ENCODE results near the gene KHNYN.
"Not testable (repeated sequence)": the region's sequence is repeated elsewhere in the genome, so short reads cannot be mapped to it uniquely, and the experiment has no call there.

Gene KHNYN

DNA sequence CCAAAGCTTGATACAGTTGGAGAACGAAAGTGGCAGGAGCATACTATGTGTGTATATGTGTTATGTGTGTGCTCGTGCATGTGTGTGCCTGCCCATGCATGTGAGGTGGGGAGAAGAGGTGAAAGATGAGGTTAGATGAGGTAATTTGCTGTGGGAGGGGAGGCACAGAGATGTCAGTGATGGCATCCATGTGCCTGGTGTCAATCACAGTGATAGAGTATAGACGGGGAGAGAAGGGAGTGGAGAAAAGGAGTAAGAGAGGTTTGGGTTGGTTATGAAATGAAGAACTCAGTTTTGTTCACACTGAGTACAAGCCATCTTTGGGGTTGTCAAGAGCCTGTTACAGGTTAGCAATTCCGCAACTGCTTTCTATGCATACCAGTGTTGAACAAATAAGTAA is 45.6 kb upstream of the KHNYN start:
- Histone ChIP-seq H3K27me3 (ENCODE audit: insufficient read depth, low read length, poor library complexity, severe bottlenecking) (no peaks in the 10 kb centered on the region), H3F3A (ENCODE audit: low read depth) (no peaks in the 10 kb centered on the region), H3K9me2 (replicated peaks; ENCODE audit: low read depth, low read length) (no peaks in the 10 kb centered on the region), H3K9ac (ENCODE audit: low read depth, low read length, poor library complexity, severe bottlenecking) (no peak overlapping the region), H3K9me3 (ENCODE audit: insufficient read depth, low read depth, low read length) (no peaks in the 10 kb centered on the region), H3K4me1 (ENCODE audit: insufficient read depth, low read length, poor library complexity, severe bottlenecking) (no peaks in the 10 kb centered on the region), H3K4me2 (ENCODE audit: low read depth, low read length, poor library complexity, severe bottlenecking) (no peak overlapping the region), H3K4me3 (ENCODE audit: low read length, poor library complexity, severe bottlenecking) (no peak overlapping the region), H3K36me3 (ENCODE audit: insufficient read depth, low read length) (no peaks in the 10 kb centered on the region), H2AFZ (ENCODE audit: low read length) (no peak overlapping the region), H4K20me1 (ENCODE audit: insufficient read depth, low read length, poor library complexity, severe bottlenecking) (no peaks in the 10 kb centered on the region), H3K79me2 (ENCODE audit: insufficient read depth, low read length) (no peaks in the 10 kb centered on the region)
- no peak for TF ChIP-seq EZH2phosphoT487 (IDR thresholded peaks at IDR 0.05; ENCODE audit: borderline replicate concordance)
- TF ChIP-seq, protein P1, sequence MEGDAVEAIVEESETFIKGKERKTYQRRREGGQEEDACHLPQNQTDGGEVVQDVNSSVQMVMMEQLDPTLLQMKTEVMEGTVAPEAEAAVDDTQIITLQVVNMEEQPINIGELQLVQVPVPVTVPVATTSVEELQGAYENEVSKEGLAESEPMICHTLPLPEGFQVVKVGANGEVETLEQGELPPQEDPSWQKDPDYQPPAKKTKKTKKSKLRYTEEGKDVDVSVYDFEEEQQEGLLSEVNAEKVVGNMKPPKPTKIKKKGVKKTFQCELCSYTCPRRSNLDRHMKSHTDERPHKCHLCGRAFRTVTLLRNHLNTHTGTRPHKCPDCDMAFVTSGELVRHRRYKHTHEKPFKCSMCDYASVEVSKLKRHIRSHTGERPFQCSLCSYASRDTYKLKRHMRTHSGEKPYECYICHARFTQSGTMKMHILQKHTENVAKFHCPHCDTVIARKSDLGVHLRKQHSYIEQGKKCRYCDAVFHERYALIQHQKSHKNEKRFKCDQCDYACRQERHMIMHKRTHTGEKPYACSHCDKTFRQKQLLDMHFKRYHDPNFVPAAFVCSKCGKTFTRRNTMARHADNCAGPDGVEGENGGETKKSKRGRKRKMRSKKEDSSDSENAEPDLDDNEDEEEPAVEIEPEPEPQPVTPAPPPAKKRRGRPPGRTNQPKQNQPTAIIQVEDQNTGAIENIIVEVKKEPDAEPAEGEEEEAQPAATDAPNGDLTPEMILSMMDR (conservative IDR thresholded peaks at IDR 0.05; ENCODE audit: low read length) = no peak

DNA sequence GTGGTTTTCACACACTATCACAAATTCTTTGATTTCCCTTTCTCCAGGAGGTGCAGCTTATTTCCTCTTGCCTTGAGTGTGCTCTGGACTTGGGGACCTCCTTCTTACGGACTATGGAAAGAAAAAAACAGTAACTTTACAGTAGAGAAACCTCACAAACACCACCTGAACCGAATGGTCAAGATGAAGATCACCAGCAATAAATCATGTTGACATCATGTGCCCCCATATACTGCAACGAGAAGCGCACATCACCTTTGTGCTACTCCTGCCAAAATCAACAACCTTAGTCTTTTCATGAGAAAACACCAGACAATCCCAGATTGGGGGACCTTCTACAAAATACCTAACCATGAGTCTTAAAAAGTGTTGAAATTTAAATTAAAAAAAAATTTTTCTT is 44.2 kb upstream of the KHNYN start:
- Histone ChIP-seq H2AFZ (ENCODE audit: low read length) (no peak overlapping the region), H3K9me3 (ENCODE audit: insufficient read depth, low read depth, low read length) (no peaks in the 10 kb centered on the region), H3F3A (ENCODE audit: low read depth) (no peaks in the 10 kb centered on the region), H3K36me3 (ENCODE audit: insufficient read depth, low read length) (no peaks in the 10 kb centered on the region), H3K9me2 (replicated peaks; ENCODE audit: low read depth, low read length) (no peaks in the 10 kb centered on the region), H3K4me3 (ENCODE audit: low read length, poor library complexity, severe bottlenecking) (no peak overlapping the region), H3K27me3 (ENCODE audit: insufficient read depth, low read length, poor library complexity, severe bottlenecking) (no peaks in the 10 kb centered on the region), H4K20me1 (ENCODE audit: insufficient read depth, low read length, poor library complexity, severe bottlenecking) (no peaks in the 10 kb centered on the region), H3K79me2 (ENCODE audit: insufficient read depth, low read length) (no peaks in the 10 kb centered on the region), H3K4me1 (ENCODE audit: insufficient read depth, low read length, poor library complexity, severe bottlenecking) (peaks cover 4% of the 10 kb centered on the region), H3K4me2 (ENCODE audit: low read depth, low read length, poor library complexity, severe bottlenecking) (no peak overlapping the region), H3K9ac (ENCODE audit: low read depth, low read length, poor library complexity, severe bottlenecking) (no peak overlapping the region)
- TF ChIP-seq EZH2phosphoT487 (IDR thresholded peaks at IDR 0.05; ENCODE audit: borderline replicate concordance) = no peak
- TF ChIP-seq, protein P1 (conservative IDR thresholded peaks at IDR 0.05; ENCODE audit: low read length) = no peak

DNA sequence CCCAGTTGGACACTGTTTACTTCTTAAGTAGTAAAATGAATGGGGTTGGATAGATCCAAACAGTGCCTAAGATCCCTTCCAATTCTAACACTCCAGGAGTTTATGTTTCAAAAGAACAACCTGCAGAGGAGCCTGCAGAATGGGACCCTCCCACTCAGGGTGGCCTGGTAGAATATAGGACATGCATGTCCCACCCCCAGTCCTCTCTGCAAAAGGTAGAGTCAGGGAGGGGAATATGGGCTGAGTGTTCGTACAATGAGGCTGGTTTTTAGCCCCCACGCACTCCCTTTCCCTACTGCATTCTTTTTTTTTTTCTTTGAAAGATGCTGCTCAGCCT is 42.8 kb upstream of the KHNYN start:
- Histone ChIP-seq H4K20me1 (ENCODE audit: insufficient read depth, low read length, poor library complexity, severe bottlenecking) (no peaks in the 10 kb centered on the region), H3K4me3 (ENCODE audit: low read length, poor library complexity, severe bottlenecking) (no peak overlapping the region), H3K4me1 (ENCODE audit: insufficient read depth, low read length, poor library complexity, severe bottlenecking) (peaks cover 15% of the 10 kb centered on the region), H3K79me2 (ENCODE audit: insufficient read depth, low read length) (no peaks in the 10 kb centered on the region), H3K9ac (ENCODE audit: low read depth, low read length, poor library complexity, severe bottlenecking) (no peak overlapping the region), H3K36me3 (ENCODE audit: insufficient read depth, low read length) (no peaks in the 10 kb centered on the region), H2AFZ (ENCODE audit: low read length) (no peak overlapping the region), H3K4me2 (ENCODE audit: low read depth, low read length, poor library complexity, severe bottlenecking) (no peak overlapping the region), H3F3A (ENCODE audit: low read depth) (no peaks in the 10 kb centered on the region), H3K9me2 (replicated peaks; ENCODE audit: low read depth, low read length) (no peaks in the 10 kb centered on the region), H3K27me3 (ENCODE audit: insufficient read depth, low read length, poor library complexity, severe bottlenecking) (no peaks in the 10 kb centered on the region), H3K9me3 (ENCODE audit: insufficient read depth, low read depth, low read length) (no peaks in the 10 kb centered on the region)
- TF ChIP-seq EZH2phosphoT487 (IDR thresholded peaks at IDR 0.05; ENCODE audit: borderline replicate concordance) = no peak
- TF ChIP-seq, protein P1 (conservative IDR thresholded peaks at IDR 0.05; ENCODE audit: low read length) = no peak

DNA sequence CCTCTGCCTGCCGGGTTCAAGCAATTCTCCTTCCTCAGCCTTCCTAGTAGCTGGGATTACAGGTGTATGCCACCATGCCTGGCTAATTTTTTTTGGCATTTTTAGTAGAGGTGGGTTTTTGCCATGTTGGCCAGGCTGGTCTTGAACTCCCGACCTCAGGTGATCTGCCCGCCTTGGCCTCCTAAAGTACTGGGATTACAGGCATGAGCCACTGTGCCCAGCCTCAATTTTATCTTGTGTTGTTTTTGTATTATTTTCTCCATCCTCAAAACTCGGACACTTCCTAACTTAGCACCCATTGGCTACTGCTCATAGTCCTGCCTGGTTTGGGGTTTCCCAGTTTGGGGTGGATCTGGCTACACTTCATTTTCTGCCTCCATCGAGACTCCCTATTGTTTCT is 42.2 kb upstream of the KHNYN start:
- not testable (repeated sequence) for H3K79me2 ChIP-seq (ENCODE audit: insufficient read depth, low read length); H3K9ac ChIP-seq (ENCODE audit: low read depth, low read length, poor library complexity, severe bottlenecking); H2AFZ ChIP-seq (ENCODE audit: low read length); H3K9me3 ChIP-seq (ENCODE audit: insufficient read depth, low read depth, low read length); H4K20me1 ChIP-seq (ENCODE audit: insufficient read depth, low read length, poor library complexity, severe bottlenecking); H3K36me3 ChIP-seq (ENCODE audit: insufficient read depth, low read length); H3F3A ChIP-seq (ENCODE audit: low read depth); H3K9me2 ChIP-seq (replicated peaks; ENCODE audit: low read depth, low read length); H3K4me2 ChIP-seq (ENCODE audit: low read depth, low read length, poor library complexity, severe bottlenecking); H3K27me3 ChIP-seq (ENCODE audit: insufficient read depth, low read length, poor library complexity, severe bottlenecking); H3K4me3 ChIP-seq (ENCODE audit: low read length, poor library complexity, severe bottlenecking)
- H3K4me1 ChIP-seq (ENCODE audit: insufficient read depth, low read length, poor library complexity, severe bottlenecking) = peaks cover 21% of the 10 kb centered on the region
